K562 (cell line): ENCODE measurements around the gene CHST10.
"Not testable (repeated sequence)": the region's sequence is repeated elsewhere in the genome, so short reads cannot be mapped to it uniquely, and the experiment has no call there.

Experiments
- PPARD ChIP-seq: fragments of 250-450 bp; sonication (Bioruptor Pico); IDR thresholded peaks from 2 replicates; pipeline ENCODE4 v1.8.0; 2022; ENCODE audit warnings: inconsistent platforms, mild to moderate bottlenecking, moderate library complexity
- ZNF507 ChIP-seq: conservative IDR thresholded peaks from 2 replicates; pipeline ENCODE4 v1.6.1; 2017; ENCODE audit warnings: missing genetic modification characterization, missing compliant biosample characterization

GRCh38 chr2:100362269-100362668 is 55.2 kb downstream of the CHST10 start:
- TF ChIP-seq ZNF507 (tag); PPARD (CRISPR knock-in tag): not testable (repeated sequence)
